Ovary (tissue), 3 donors: ENCODE measurements around the gene LGALS9B.
"Not testable (repeated sequence)": the region's sequence is repeated elsewhere in the genome, so short reads cannot be mapped to it uniquely, and the experiment has no call there.

Experiments used
- CTCF ChIP-seq, 3 donors: fragments of 450-650 bp in 2 of 3; fragments of 200-600 bp in 1 of 3; IDR thresholded peaks; one replicate each; pipeline versions ENCODE4 v1.5.1 to v1.8.0; 2016 to 2022; ENCODE audit warnings: antibody characterized with exemption in 3 of 3, mild to moderate bottlenecking in 1 of 3
- EP300 ChIP-seq: sonication (generic); formaldehyde crosslinking; IDR thresholded peaks from one replicate; pipeline ENCODE4 v1.6.1; 2017; ENCODE audit warnings: antibody characterized with exemption
- POLR2A ChIP-seq: fragments of 450-650 bp; IDR thresholded peaks from one replicate; pipeline ENCODE4 v1.6.1; 2017; ENCODE audit warnings: antibody characterized with exemption, mild to moderate bottlenecking, moderate library complexity
- donor health status: DM: no; HTN: no; CAD: no.

DNA sequence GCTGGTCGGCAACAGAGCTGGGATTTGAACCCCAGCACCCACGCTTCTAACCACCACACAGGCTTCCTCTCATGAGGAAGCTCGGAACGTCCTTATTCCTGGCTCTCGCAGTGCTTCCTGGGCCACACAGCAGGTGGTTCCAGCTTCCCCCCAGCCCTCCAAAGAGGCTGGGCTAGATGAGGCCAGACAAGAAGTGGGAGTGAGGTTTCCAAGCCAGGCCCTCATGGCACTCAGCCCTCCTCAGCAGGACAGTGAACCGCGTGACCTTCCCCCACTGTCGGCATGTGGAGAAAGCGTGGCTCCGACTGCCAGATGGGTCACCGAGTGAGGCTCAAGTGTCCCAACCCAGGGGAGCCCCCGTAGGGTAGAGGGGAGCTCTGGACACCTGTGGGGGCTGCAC, 1.8 kb downstream of the LGALS9B start:
- not testable (repeated sequence) for TF ChIP-seq POLR2A; CTCF (IDR thresholded peaks at IDR 0.05); EP300
